Astrocyte (in vitro differentiated cells and primary cell): ENCODE results near the gene STPG3.

ENCODE experiments used
- CTCF ChIP-seq: IDR thresholded peaks from 2 replicates; pipeline ENCODE4 v1.5.1; 2011; ENCODE audit warnings: low read depth, mild to moderate bottlenecking, inconsistent platforms, low read length, moderate library complexity; ENCODE audit not compliant: insufficient read depth
- EZH2 ChIP-seq: IDR thresholded peaks from 2 replicates; pipeline ENCODE4 v1.6.1; 2012; ENCODE audit warnings: mild to moderate bottlenecking, low read length, inconsistent platforms; ENCODE audit not compliant: insufficient read depth

DNA sequence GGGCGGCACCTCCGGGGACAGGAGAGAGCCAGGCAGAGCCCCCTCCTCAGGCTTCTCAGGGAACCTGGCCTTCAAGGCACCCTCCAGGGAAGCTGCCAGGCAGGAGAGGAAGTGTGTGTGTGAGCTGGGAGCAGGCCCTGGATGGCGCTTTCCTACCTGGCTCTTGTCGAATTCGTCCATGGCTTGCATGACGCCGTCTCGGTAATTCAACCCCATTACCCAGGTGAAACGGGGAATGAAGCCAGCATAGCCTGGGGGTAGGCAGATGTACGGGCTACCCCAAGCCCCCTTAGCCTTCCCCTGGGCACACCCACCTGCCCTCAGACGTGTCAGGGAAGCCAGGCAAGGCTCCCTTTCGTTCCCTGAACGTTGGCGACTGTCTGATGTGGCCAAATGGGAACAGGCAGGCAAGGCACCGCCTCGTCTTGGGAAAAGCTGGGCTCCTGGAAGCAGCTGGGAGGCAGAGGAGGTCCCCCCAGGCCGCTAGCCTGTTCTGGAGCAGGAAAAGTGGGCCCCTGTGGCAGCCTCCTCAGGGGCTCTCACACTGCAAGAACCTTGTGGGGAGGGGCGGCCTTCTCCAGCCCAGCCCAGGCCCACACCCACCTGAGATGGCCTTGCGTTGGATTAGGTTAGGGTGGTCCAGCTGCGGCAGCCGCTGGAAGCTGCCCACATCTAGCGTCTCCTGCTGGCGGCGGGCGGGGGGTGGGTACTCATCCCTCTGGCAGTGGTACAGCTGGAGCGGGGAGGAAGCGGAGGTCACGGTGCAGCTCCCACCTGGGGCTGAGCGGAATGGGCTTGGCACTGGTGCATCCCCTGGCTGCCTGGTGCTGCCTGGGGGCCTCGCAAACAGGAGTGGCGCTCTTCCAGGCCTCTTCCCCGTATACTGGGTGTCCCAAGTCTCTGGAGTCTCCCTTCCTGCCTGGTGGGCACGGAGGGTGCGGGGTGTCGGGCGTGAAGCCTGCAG lies 6.3 kb upstream of the STPG3 start:
- no peak for TF ChIP-seq CTCF
- TF ChIP-seq EZH2 = no peak
